GM18868 (cell line): ENCODE measurements around the gene RFPL2.
"Not testable (repeated sequence)": the region's sequence is repeated elsewhere in the genome, so short reads cannot be mapped to it uniquely, and the experiment has no call there.

Experiments used
- ATAC-seq: cut with Tn5 transposase; IDR thresholded peaks from one replicate; pipeline ENCODE4 v1.9.1; 2021; ENCODE audit warnings: mild to moderate bottlenecking, moderate library complexity; ENCODE audit not compliant: unreplicated experiment

RFPL2 gene

GRCh38 chr22:32206774-32207758, 2.2 kb upstream of the RFPL2 start:
- no peak for ATAC-seq

- ATAC-seq, result no peak
Observed at GRCh38 chr22:32205974-32206773, 1.3 kb upstream of the RFPL2 start.

DNA sequence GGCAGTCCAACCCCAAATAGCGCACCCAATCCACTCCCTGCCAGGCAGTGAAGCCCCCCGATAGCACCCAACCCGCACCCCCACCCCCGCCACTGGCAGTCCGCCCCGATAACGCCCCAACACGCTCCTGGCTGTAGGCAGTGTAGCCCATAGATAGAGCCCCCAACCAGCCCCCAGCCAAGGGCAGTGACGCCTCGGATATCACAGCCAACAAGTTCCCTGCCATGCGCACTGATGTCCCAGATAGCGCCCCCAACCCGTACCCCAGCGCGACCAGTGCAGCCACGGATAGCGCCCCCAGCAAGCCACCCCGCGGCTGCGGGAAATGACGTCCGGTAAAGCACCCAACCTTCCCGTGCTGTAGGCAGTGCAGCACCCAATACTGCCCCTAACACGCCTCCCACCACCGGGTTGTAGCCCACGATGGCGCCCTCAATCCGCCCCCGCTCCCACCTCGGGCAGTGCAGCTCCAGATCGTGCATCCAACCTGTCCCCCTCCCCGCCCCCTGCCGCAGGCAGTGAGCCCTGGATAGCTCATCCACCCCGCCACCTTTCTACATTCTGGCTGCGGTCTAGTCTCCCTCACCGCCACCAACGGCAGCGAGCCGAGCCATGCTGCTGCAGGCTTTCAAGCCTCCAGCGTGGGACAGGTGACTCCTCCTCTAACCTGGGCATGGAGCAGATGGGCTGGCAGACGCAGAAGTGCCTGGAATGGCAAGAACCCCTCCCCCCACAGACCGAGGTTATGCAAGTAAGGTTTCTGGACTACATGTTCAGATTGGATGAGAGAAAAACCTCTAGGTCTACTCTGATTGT, 625 bp downstream of the RFPL2 start:
- ATAC-seq, result no peak

GRCh38 chr22:32203181-32204039, 1.5 kb downstream of the RFPL2 start:
- ATAC-seq, result no peak

DNA sequence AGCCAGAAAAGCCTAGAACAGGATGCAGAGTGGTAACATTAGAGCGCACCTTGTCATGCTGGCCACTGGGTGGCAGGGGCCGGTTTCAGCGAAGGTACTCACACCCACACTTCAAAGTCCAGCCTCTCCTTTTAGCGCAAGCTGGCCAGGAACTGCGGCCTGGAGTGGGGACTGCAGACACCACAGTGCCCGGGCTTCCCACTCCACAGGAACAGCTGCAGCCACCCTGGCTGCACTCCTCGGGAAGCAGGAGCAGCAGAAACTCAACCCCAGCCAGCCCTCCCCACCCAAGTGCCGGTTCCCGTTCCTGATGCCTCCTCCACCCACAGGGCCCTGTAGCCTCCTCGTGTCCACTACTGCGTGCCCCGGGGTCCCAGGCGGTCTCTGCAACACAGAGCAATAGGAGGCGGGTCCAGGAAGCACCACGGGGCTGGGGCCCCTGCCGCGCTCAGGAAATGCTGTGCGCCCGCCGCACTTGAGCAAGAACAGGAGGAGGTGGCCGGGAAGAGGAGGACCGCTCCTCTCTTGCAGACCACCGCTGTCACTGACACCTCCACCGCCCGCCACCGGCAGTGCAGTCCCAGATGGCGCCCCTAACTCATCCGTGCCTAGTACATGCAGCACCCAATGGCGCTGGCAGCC, 2.2 kb downstream of the RFPL2 start:
- no peak for ATAC-seq

GRCh38 chr22:32202161-32202538, 2.7 kb downstream of the RFPL2 start:
- ATAC-seq, result no peak

GRCh38 chr22:32200752-32201151, 4.1 kb downstream of the RFPL2 start:
- ATAC-seq, result no peak

- no peak for ATAC-seq
Observed at GRCh38 chr22:32199961-32200360, 4.9 kb downstream of the RFPL2 start.

- no peak for ATAC-seq
Observed at GRCh38 chr22:32199341-32199740, 5.5 kb downstream of the RFPL2 start.

DNA sequence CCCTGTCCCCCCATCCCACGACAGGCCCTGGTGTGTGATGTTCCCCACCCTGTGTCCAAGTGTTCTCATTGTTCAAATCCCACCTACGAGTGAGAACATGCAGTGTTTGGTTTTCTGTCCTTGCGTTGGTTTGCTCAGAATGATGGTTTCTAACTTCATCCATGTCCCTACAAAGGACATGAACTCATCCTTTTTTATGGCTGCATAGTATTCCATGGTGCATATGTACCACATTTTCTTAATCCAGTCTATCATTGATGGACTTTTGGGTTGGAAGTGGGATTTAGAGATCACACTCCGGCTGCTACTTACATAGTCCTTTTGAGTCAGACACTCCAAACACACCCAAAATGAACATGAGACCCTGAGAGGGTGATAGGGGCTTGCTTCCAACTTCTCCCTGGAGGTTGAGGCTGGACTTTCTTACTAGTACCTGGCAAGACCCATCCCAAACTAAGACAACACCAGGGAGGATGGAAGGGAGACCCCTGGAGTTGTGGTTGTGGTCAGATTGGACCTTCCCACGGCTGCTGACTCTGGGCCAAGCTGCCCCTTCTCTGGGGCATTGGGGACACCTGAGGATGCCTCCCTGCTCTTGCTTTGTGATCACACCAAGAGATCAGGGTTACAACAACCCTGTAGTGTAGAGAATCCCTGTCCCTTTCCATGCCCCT, 7.2 kb downstream of the RFPL2 start:
- not testable (repeated sequence) for ATAC-seq

DNA sequence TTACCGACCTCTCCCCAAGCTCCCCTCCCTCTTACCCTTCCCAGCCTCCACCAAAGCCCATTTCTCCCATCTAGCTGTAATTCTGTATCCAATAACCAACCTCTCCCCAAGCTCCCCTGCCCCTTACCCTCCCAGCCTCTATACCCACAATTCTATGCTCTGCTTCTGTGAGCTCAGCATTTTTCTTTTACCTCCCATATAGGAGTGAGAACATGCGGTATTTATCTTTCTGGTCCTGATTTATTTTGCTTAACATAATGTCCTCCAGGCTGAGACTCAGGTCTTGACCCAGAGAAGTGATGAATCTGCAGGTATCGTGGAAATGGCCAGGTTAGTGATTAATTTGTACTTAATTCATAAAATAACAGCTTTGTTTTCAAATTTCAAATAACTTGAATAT, 9.0 kb downstream of the RFPL2 start:
- not testable (repeated sequence) for ATAC-seq

GRCh38 chr22:32193346-32193745, 11.5 kb downstream of the RFPL2 start:
- not testable (repeated sequence) for ATAC-seq

GRCh38 chr22:32191021-32191420, 13.9 kb downstream of the RFPL2 start:
- ATAC-seq, result not testable (repeated sequence)

DNA sequence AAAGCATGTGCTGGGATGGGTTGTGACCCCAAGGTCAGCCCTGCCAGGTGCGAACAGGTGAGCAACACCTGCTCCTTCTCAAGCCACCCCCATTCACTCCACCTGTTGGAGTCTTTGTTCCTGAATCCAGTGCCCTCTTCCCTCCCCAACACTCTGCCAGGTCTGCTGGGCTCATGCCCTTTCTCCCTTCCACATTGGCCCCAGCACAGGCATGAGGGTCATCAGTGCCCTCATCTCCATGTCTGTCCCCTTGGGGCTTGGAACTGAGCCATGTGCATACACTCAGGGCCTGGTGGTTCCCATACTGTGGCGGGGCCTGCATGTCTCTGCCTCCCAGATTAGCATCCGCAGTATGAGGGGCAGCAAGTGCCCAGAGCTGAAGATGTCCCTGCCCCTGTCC, 19.1 kb downstream of the RFPL2 start:
- ATAC-seq, result no peak

DNA sequence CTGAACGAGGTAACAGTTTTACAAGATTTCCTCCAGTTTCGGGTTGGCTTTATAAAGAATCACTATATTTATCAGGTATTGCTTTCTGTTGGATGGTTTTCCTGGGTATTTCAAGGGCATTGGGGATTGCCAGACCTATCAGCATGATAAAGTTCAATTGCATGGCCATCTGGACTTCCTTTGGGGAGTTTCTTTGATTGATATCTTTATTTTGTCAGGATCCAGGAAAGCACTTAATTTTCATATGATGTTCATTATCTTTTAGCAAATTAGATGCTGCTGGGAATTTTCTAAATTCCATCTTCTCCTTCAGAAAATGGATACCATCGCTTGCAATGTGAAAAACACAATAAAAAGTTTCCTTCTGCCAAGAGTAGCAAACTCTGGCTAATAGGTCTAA, 21.2 kb downstream of the RFPL2 start:
- ATAC-seq, result no peak

DNA sequence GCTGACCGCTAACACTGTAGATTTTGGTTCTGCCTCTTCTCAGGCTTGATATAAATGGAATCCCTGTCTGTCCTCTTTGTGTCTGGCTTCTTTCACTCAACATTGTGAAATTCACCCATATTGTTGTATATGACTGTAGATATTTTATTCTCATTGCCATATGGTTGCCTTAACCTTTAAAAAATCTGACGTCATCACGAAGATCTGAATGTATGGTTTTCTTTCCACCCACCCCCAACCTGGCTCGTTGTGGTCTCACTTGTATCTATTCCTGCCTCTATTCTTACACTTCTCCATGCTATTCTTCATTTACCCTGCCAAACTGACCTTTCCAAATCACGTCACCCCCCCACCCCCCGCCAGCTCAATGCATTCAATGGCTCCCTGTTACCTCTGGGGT, 23.8 kb downstream of the RFPL2 start:
- no peak for ATAC-seq

DNA sequence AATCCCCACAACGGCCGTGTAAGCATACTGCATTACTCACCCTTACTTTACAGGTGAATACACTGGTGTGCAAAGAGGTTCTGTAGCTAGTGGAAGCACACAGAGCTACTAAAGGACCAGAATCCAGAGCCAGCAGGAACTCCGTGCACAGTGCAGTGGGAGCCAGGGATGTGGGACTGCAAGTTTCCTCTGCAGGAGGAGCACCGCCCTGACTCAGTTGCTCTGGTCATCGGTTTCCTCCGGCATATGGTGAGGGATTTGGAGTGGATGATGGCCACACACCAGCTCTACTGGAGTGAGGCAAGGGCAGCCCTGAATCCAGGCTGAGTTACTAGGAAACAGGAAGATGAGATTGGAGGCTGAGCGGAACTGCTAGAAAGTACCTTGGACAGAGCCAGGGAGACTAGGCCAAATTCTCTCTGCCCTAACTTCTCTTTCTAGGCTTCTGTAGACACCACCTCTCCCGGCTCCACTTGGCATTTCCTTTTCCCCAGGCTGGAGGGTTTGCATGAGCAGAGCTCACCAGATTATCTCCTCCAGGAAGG, 27.6 kb downstream of the RFPL2 start:
- ATAC-seq, result no peak

GRCh38 chr22:32175683-32176644, 28.9 kb downstream of the RFPL2 start:
- ATAC-seq, result no peak
